Limb (tissue), 2 donors: Measurements from ENCODE around the gene CTCFL.

Experiments used
- DNase-seq, 2 donors: peaks; one replicate each; pipeline ENCODE4 v3.0.0-alpha.2; 2016; ENCODE audit errors: extremely low spot score in 2 of 2

Gene CTCFL

GRCh38 chr20:57524511-57525176, at the start of gene CTCFL:
Gene CTCFL, minus strand, starts transcription at chr20:57525140. Its CDS starts 935 bp downstream, at chr20:57524205.
- no peak for DNase-seq

- DNase-seq = no peak
Measured at GRCh38 chr20:57573894-57574293, 49.0 kb upstream of the CTCFL start.

GRCh38 chr20:57573242-57573641, 48.3 kb upstream of the CTCFL start:
- DNase-seq = no peak

GRCh38 chr20:57571782-57572416, 47.0 kb upstream of the CTCFL start:
- no peak for DNase-seq

GRCh38 chr20:57570920-57571319, 46.0 kb upstream of the CTCFL start:
- DNase-seq = no peak

DNA sequence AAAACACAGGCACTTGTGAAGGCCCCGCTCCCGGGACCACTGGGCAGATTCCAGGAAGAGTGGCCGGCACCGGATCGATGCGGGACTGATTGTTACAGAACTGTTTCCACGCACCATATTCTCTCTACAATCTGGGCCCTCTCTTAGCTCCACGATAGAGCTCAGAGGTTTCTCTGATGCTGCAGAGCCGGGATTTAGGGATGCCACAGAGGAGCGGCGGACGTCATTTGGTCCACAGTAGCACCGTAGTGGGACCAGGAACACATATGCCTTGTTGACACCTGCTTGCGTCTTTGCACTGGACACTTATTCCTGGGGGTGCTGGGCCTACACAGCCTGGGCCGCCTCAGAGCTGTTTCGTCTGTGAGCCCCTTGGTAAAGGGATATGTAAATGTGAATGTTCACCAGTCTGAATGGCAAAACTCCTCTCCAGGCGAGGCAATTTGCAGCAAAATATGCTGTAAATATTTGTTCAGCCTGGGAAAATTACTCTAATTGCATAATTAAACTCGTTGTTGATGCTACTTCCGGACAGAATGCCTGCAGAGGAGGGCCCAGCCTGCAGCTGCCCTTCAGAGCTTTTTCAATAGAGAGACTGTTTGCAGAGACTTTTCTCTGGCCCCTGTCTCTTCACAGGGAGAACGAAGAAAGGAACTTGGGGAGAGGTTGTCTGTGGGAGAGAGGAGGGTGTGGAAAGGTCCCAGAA, 45.4 kb upstream of the CTCFL start:
- DNase-seq = no peak

DNA sequence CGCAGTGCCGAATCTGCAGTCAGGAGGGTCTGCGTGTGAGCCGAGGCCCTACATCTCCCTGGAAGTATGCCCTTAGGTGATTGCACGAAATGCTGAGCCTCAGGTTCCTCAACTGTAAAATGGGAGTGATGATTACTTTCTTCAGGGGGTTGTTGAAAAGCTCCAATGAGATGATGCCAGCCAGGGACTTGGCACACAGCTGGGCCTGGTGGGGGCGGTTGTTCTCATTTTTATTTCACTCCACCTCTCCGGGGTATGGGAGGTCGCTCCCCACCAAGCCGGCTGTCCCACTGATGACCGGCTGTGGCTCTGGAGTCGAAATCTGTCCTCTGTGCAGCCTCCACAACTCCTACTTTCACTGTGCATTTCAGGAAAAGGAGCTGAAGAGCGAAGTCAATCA, 44.0 kb upstream of the CTCFL start:
- no peak for DNase-seq

- DNase-seq = no peak
Measured at GRCh38 chr20:57568088-57568896, 43.4 kb upstream of the CTCFL start.

DNA sequence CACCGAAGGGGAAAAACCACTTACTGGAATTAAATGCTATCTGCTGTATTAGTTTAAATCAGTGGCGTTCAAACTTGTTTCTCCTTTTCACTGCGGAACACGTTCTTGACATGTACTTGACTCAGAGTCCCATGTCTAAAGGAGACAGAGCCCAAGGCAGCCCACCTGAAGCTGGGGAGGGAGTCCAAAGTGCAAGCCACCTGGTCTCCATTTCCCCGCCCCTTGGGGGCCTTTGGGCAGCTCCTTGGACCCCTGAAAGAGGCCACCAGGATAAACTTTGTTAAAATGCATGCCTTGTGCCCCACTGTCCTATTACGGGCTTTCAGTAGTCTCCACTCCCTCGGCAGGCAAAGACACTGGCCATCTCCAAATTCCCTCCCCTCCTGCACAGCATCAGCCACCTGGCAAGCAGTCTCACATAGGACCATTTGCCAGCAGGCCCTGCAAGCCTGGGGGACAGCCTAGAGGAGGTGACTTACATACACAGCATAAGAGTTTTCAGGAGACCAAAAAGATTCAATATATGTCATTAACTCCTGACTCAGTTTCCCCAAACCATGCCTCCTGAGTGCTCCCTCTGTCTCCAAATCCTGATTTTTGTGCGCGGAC, 42.6 kb upstream of the CTCFL start:
- DNase-seq = no peak

- no peak for DNase-seq
Measured at GRCh38 chr20:57566803-57567459, 42.0 kb upstream of the CTCFL start.

GRCh38 chr20:57566399-57566798, 41.5 kb upstream of the CTCFL start:
- DNase-seq = no peak

DNA sequence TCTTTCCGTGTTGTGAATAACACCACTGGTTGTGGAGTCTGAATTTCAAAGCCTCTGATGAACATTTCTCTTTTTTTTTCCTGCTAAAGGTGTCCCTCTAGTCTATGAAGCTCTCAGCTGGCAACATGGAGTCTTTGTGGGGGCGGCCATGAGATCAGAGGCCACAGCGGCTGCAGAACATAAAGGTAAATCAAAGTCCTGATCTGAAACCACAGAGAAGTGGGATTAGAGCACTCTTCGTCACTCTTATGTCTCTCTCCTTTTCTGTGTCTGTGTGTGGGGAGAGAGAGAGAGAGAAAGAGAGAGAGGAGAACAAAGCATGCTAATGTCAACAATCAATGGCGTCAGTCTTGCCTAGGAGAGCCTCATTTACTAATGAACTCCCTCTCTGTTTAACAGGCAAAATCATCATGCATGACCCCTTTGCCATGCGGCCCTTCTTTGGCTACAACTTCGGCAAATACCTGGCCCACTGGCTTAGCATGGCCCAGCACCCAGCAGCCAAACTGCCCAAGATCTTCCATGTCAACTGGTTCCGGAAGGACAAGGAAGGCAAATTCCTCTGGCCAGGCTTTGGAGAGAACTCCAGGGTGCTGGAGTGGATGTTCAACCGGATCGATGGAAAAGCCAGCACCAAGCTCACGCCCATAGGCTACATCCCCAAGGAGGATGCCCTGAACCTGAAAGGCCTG, 40.2 kb upstream of the CTCFL start:
- DNase-seq = no peak

DNA sequence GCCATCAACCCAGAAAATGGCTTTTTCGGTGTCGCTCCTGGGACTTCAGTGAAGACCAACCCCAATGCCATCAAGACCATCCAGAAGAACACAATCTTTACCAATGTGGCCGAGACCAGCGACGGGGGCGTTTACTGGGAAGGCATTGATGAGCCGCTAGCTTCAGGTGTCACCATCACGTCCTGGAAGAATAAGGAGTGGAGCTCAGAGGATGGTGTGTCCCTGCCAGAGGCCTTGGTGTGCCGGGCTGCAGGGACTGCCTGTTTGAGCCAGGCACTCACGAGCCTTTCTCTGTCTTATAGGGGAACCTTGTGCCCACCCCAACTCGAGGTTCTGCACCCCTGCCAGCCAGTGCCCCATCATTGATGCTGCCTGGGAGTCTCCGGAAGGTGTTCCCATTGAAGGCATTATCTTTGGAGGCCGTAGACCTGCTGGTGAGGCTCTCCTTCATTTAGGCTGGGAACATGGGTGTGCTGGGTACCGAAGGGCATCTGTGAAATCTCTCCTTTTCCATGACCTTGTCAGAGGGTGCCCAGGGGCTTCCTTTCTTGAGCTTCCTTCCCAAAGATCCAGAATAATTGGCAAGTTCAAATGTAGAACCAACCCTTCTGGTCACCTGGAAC, 39.4 kb upstream of the CTCFL start:
- no peak for DNase-seq

DNA sequence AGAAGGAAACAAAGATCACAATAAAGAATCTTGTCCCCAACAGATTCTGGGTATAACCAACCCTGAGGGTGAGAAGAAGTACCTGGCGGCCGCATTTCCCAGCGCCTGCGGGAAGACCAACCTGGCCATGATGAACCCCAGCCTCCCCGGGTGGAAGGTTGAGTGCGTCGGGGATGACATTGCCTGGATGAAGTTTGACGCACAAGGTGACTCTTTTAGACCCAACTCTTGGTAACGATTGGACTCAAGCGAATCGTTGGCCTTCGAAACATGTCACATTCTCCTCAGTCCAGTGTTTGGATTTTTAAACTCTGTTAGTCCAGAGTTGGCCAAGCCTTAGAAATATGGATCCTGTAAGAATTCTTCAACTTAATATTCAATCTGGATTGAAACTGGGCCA, 38.6 kb upstream of the CTCFL start:
- DNase-seq = no peak

GRCh38 chr20:57562541-57563465, 37.9 kb upstream of the CTCFL start:
- DNase-seq = no peak

- no peak for DNase-seq
Measured at GRCh38 chr20:57561356-57562279, 36.7 kb upstream of the CTCFL start.

- peak in 1 of 2 donors; percentile 57 for DNase-seq
Measured at GRCh38 chr20:57560554-57561355, 35.8 kb upstream of the CTCFL start, which contains the start of gene PCK1. Gene PCK1, plus strand, starts transcription at chr20:57561110. Its CDS starts 302 bp downstream, at chr20:57561412.
